Common myeloid progenitor, CD34-positive (primary cell): ENCODE results near the gene PDE4DIP.
"Not testable (repeated sequence)": the region's sequence is repeated elsewhere in the genome, so short reads cannot be mapped to it uniquely, and the experiment has no call there.

ENCODE experiments used
- CTCF ChIA-PET: fragments of 350-600 bp; sonication (Branson Sonifier 250); formaldehyde crosslinking; loops from one replicate; lab custom pipeline; 2021; ENCODE audit warnings: antibody characterized with exemption; lab: Charles Lee
- POLR2A ChIA-PET: fragments of 350-600 bp; sonication (Branson Sonifier 250); formaldehyde crosslinking; loops from one replicate; lab custom pipeline; 2021; ENCODE audit warnings: antibody characterized with exemption; lab: Charles Lee
- DNase-seq, 3 donors: peaks; one replicate each; pipeline versions ENCODE4 v3.0.0 to v3.0.0-alpha.2; 2013
- H3K27ac ChIP-seq, 2 experiments: 1 replicate in 1 of 2; 2 replicates in 1 of 2; pipeline ENCODE4 v1.7.0; 2013; ENCODE audit warnings: inconsistent platforms in 2 of 2, low read length in 2 of 2, mild to moderate bottlenecking in 2 of 2, low read depth in 1 of 2, moderate library complexity in 1 of 2; ENCODE audit not compliant: severe bottlenecking in 2 of 2, insufficient read depth in 1 of 2, poor library complexity in 1 of 2
- H3K27me3 ChIP-seq, 5 experiments: replicated peaks in 2 of 5; 1 replicate in 3 of 5; 2 replicates in 2 of 5; pipeline versions ENCODE4 v1.6.1 to v1.7.0; 2013; ENCODE audit warnings: low read length in 4 of 5, mild to moderate bottlenecking in 2 of 5, moderate library complexity in 2 of 5, inconsistent platforms in 1 of 5; ENCODE audit not compliant: insufficient read depth in 5 of 5, control insufficient read depth in 4 of 5
- H3K36me3 ChIP-seq, 4 experiments: 1 replicate in 2 of 4; 2 replicates in 2 of 4; pipeline versions ENCODE4 v1.6.1 to v1.7.0; 2013; ENCODE audit warnings: low read length in 3 of 4, control low read depth in 1 of 4, mild to moderate bottlenecking in 1 of 4; ENCODE audit not compliant: control insufficient read depth in 4 of 4, insufficient read depth in 4 of 4
- H3K4me1 ChIP-seq, 4 experiments: 1 replicate in 3 of 4; 2 replicates in 1 of 4; pipeline versions ENCODE4 v1.6.1 to v1.7.1; 2013; ENCODE audit warnings: low read length in 3 of 4, mild to moderate bottlenecking in 3 of 4, control low read depth in 1 of 4, inconsistent platforms in 1 of 4, moderate library complexity in 1 of 4; ENCODE audit not compliant: control insufficient read depth in 4 of 4, insufficient read depth in 4 of 4; ENCODE audit errors: control extremely low read depth in 1 of 4
- H3K4me3 ChIP-seq, 7 experiments: 1 replicate in 4 of 7; 2 replicates in 3 of 7; pipeline versions ENCODE4 v1.5.1 to v1.7.0; 2013; ENCODE audit warnings: mild to moderate bottlenecking in 7 of 7, low read length in 6 of 7, moderate library complexity in 6 of 7, inconsistent platforms in 2 of 7, low read depth in 2 of 7, control low read depth in 1 of 7; ENCODE audit not compliant: insufficient read depth in 4 of 7, control insufficient read depth in 1 of 7; ENCODE audit errors: extremely low read depth in 1 of 7
- H3K9me3 ChIP-seq, 5 experiments: 1 replicate in 4 of 5; 2 replicates in 1 of 5; pipeline versions ENCODE4 v1.6.1 to v1.7.1; 2013; ENCODE audit warnings: low read length in 4 of 5, mild to moderate bottlenecking in 2 of 5, inconsistent platforms in 1 of 5, low read depth in 1 of 5, moderate library complexity in 1 of 5; ENCODE audit not compliant: control insufficient read depth in 4 of 5, insufficient read depth in 2 of 5; ENCODE audit errors: control extremely low read depth in 1 of 5
- WGBS: methylation state at CpG from one replicate; pipeline ENCODE4 v1.1.5; 2013; ENCODE audit not compliant: insufficient coverage; 5-methylcytosine and 5-hydroxymethylcytosine counted together

PDE4DIP gene

GRCh38 chr1:148901953-148902341 lies 57.7 kb downstream of the PDE4DIP start:
- POLR2A ChIA-PET, H3K27ac ChIP-seq, H3K36me3 ChIP-seq, H3K9me3 ChIP-seq, CTCF ChIA-PET, H3K27me3 ChIP-seq, H3K4me1 ChIP-seq, H3K4me3 ChIP-seq, DNase-seq: not testable (repeated sequence)
- no CpG with 5 or more reads among the region's 4 CpGs for WGBS

- WGBS = no CpG with 5 or more reads among the region's 4 CpGs
- H3K4me3 ChIP-seq, H3K27me3 ChIP-seq, CTCF ChIA-PET, H3K9me3 ChIP-seq, H3K4me1 ChIP-seq, POLR2A ChIA-PET, H3K36me3 ChIP-seq, H3K27ac ChIP-seq, DNase-seq: not testable (repeated sequence)
Measured at GRCh38 chr1:148909219-148909826, 65.1 kb downstream of the PDE4DIP start.

- POLR2A ChIA-PET, CTCF ChIA-PET, H3K27me3 ChIP-seq, H3K27ac ChIP-seq, H3K9me3 ChIP-seq, H3K4me3 ChIP-seq, DNase-seq, H3K4me1 ChIP-seq, H3K36me3 ChIP-seq: not testable (repeated sequence)
- WGBS = no CpG with 5 or more reads among the region's 5 CpGs
Measured at GRCh38 chr1:148911303-148911928, 67.2 kb downstream of the PDE4DIP start.

GRCh38 chr1:148916222-148916621 lies 72.0 kb downstream of the PDE4DIP start:
- POLR2A ChIA-PET, CTCF ChIA-PET: not testable (repeated sequence)

GRCh38 chr1:148916695-148917348 lies 72.6 kb downstream of the PDE4DIP start:
- no CpG with 5 or more reads among the region's 4 CpGs for WGBS
- H3K27me3 ChIP-seq, H3K4me1 ChIP-seq, H3K36me3 ChIP-seq, H3K4me3 ChIP-seq, POLR2A ChIA-PET, DNase-seq, H3K9me3 ChIP-seq, H3K27ac ChIP-seq, CTCF ChIA-PET: not testable (repeated sequence)

More at GRCh38 chr1:148916222-148916621, 72.0 kb downstream of the PDE4DIP start:
- H3K4me3 ChIP-seq, H3K27me3 ChIP-seq, DNase-seq, H3K36me3 ChIP-seq, H3K27ac ChIP-seq, H3K4me1 ChIP-seq, H3K9me3 ChIP-seq: not testable (repeated sequence)
- no CpG with 5 or more reads among the region's 2 CpGs for WGBS

- DNase-seq, H3K4me1 ChIP-seq, H3K27ac ChIP-seq, H3K36me3 ChIP-seq, H3K4me3 ChIP-seq, POLR2A ChIA-PET, CTCF ChIA-PET, H3K27me3 ChIP-seq, H3K9me3 ChIP-seq: not testable (repeated sequence)
- WGBS = no CpG with 5 or more reads among the region's 3 CpGs
Measured at GRCh38 chr1:148918836-148919447, 74.7 kb downstream of the PDE4DIP start.

GRCh38 chr1:148921047-148921446 lies 76.8 kb downstream of the PDE4DIP start:
- H3K4me1 ChIP-seq, H3K9me3 ChIP-seq, POLR2A ChIA-PET, H3K36me3 ChIP-seq, H3K27me3 ChIP-seq, H3K4me3 ChIP-seq, DNase-seq, H3K27ac ChIP-seq, CTCF ChIA-PET: not testable (repeated sequence)
- no CpG with 5 or more reads among the region's 1 CpG for WGBS
